ENCODE data around the gene POC1B.

- no peak for TF ChIP-seq CTCF (IDR thresholded peaks at IDR 0.05; ENCODE audit: extremely low read depth in 1 of 2, insufficient read depth in 1 of 2, low read depth in 1 of 2, low read length in 2 of 2)
- TF ChIP-seq POLR2A (IDR thresholded peaks at IDR 0.05; ENCODE audit: low read depth, low read length): peak; percentile 60
- no peak for TF ChIP-seq EZH2 (IDR thresholded peaks at IDR 0.05; ENCODE audit: borderline replicate concordance, low read depth, low read length, severe bottlenecking)
- TF ChIP-seq JUN (IDR thresholded peaks at IDR 0.05; ENCODE audit: borderline replicate concordance, insufficient read depth, insufficient read length, low read depth): peak; percentile 87
- TF ChIP-seq POLR2AphosphoS5 (IDR thresholded peaks at IDR 0.05; ENCODE audit: insufficient read depth, low read depth, low read length): peak; percentile 83
- no peak for TF ChIP-seq MAX (IDR thresholded peaks at IDR 0.05; ENCODE audit: insufficient read depth, insufficient read length)
These were observed 155.0 kb downstream of the POC1B start for GRCh38 chr12:89370850-89371249.

All from endothelial cell of umbilical vein (primary cell).